Thyroid gland (tissue), 4 donors: Measurements from ENCODE around the gene MACF1.

ENCODE experiments used
- CTCF ChIP-seq, 6 experiments: fragments of 200-600 bp in 3 of 6; fragments of 450-650 bp in 3 of 6; sonication (generic) in 3 of 6; IDR thresholded peaks; one replicate each; pipeline ENCODE4 v1.5.1; 2016 to 2019; ENCODE audit warnings: antibody characterized with exemption in 6 of 6, mild to moderate bottlenecking in 2 of 6, inconsistent platforms in 1 of 6, moderate library complexity in 1 of 6
- POLR2A ChIP-seq, 2 donors: fragments of 450-650 bp; IDR thresholded peaks; one replicate each; pipeline ENCODE4 v1.6.1; 2017; ENCODE audit warnings: antibody characterized with exemption in 2 of 2, mild to moderate bottlenecking in 2 of 2, moderate library complexity in 1 of 2

GRCh38 chr1:39358491-39358890, 154.0 kb downstream of the MACF1 start:
- TF ChIP-seq CTCF (IDR thresholded peaks at IDR 0.05) (no peak), POLR2A (IDR thresholded peaks at IDR 0.05) (no peak)
